ENCODE results near the gene CDK6.

The CDK6 gene

DNA sequence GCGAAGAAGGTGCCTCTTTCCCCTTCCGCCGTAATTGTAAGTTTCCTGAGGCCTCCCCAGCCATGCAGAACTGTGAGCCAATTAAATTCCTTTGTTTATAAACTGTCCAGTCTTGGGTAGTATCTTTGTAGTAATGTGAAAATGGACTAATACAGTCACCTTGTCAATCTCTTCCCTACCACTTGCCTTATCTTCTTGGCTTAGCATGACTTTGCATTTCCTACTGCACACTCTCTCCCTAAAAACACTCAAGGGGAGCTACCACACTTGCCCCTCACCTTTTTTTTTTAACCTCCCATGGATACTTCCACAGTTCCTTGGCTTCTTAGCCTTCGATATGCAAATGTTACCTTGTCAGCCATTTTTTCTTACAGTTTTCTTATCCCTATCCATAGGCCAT is 7.4 kb upstream of the CDK6 start:
- H3K4me1 Mint-ChIP-seq, result no peaks in the 10 kb centered on the region
- no peak for TF ChIP-seq CTCF (IDR thresholded peaks at IDR 0.05; ENCODE audit: unreplicated experiment in 3 of 3)
- no peaks in the 10 kb centered on the region for H3K9me3 Mint-ChIP-seq
- peaks cover 28% of the 10 kb centered on the region for H3K27me3 Mint-ChIP-seq (ENCODE audit: low read depth)
- no peaks in the 10 kb centered on the region for H3K36me3 Mint-ChIP-seq (ENCODE audit: low read depth)
- no peak overlapping the region for H3K27ac Mint-ChIP-seq
- H3K4me3 Mint-ChIP-seq, result no peak overlapping the region

- Mint-ChIP-seq H3K27ac (no peak overlapping the region), H3K36me3 (ENCODE audit: low read depth) (no peaks in the 10 kb centered on the region), H3K9me3 (no peaks in the 10 kb centered on the region), H3K27me3 (ENCODE audit: low read depth) (peaks cover 32% of the 10 kb centered on the region), H3K4me1 (no peaks in the 10 kb centered on the region), H3K4me3 (no peak overlapping the region)
- TF ChIP-seq CTCF (IDR thresholded peaks at IDR 0.05; ENCODE audit: unreplicated experiment in 3 of 3), result no peak
These were observed 6.8 kb upstream of the CDK6 start for GRCh38 chr7:92843034-92843760.

DNA sequence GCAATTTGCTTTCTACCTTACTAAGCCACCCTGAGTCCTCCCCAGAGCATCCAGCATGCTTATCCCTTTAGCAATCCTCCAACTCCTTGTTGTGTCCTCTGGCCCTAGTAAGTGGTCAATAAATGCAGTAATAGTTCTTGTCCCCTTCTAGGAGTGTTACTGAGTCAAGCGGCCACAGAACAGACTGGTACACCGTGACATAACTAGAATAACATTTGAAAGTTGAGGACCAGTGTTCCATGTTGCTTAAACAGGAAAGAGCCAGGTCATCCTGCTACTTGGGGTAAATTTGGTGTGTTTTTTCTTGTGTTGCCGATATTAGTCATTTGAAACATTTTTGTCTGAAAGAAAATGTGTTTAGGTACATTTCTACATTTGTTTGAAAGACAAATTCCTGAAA is 4.8 kb upstream of the CDK6 start:
- no peak overlapping the region for H3K27ac Mint-ChIP-seq
- peaks cover 41% of the 10 kb centered on the region for H3K27me3 Mint-ChIP-seq (ENCODE audit: low read depth)
- H3K4me3 Mint-ChIP-seq, result no peak overlapping the region

DNA sequence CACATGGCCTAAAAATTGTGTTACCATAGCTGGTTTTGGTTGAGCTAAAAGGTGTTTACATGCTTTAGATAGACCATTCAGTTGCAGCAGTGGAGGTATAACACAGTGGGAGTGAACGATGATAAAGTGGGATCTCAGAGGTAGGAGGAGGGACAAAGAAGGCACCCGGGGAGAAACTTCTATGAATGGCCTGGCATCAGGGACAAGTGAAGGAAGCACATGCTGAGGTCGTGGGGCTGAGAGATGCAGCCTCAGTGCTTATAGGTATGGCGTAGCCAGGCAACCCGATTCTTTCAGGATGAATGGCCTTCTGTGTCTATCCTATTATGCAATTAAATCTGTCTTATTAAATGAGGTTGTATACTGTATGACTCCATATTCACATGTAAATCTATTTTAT is 3.9 kb upstream of the CDK6 start:
- Mint-ChIP-seq H3K4me1 (peaks cover 12% of the 10 kb centered on the region), H3K27me3 (ENCODE audit: low read depth) (peaks cover 41% of the 10 kb centered on the region), H3K36me3 (ENCODE audit: low read depth) (no peaks in the 10 kb centered on the region), H3K27ac (no peak overlapping the region), H3K9me3 (no peaks in the 10 kb centered on the region), H3K4me3 (no peak overlapping the region)
- TF ChIP-seq CTCF (IDR thresholded peaks at IDR 0.05; ENCODE audit: unreplicated experiment in 3 of 3), result no peak

More for the DNA sequence above, 4.8 kb upstream of the CDK6 start:
- TF ChIP-seq CTCF (IDR thresholded peaks at IDR 0.05; ENCODE audit: unreplicated experiment in 3 of 3), result no peak
- no peaks in the 10 kb centered on the region for H3K36me3 Mint-ChIP-seq (ENCODE audit: low read depth)
- peaks cover 8% of the 10 kb centered on the region for H3K4me1 Mint-ChIP-seq
- no peaks in the 10 kb centered on the region for H3K9me3 Mint-ChIP-seq

GRCh38 chr7:92839901-92840300 is 3.5 kb upstream of the CDK6 start:
- TF ChIP-seq CTCF (IDR thresholded peaks at IDR 0.05; ENCODE audit: unreplicated experiment in 3 of 3), result no peak
- peaks cover 41% of the 10 kb centered on the region for H3K27me3 Mint-ChIP-seq (ENCODE audit: low read depth)
- H3K36me3 Mint-ChIP-seq (ENCODE audit: low read depth), result no peaks in the 10 kb centered on the region
- H3K4me3 Mint-ChIP-seq, result peak overlapping the region in 1 of 3 experiments; percentile 16
- H3K4me1 Mint-ChIP-seq, result peaks cover 14% of the 10 kb centered on the region
- H3K9me3 Mint-ChIP-seq, result no peaks in the 10 kb centered on the region
- H3K27ac Mint-ChIP-seq, result no peak overlapping the region

- Mint-ChIP-seq H3K27ac (peak overlapping the region in 1 of 3 experiments; percentile 38), H3K36me3 (ENCODE audit: low read depth) (no peaks in the 10 kb centered on the region), H3K9me3 (no peaks in the 10 kb centered on the region), H3K27me3 (ENCODE audit: low read depth) (peaks cover 40% of the 10 kb centered on the region), H3K4me3 (peak overlapping the region; percentile 55 to 65 (median 60)), H3K4me1 (peaks cover 14% of the 10 kb centered on the region)
- TF ChIP-seq CTCF (IDR thresholded peaks at IDR 0.05; ENCODE audit: unreplicated experiment in 3 of 3), result no peak
These were observed 2.6 kb upstream of the CDK6 start for GRCh38 chr7:92838934-92839333.
